ENCODE data around the gene KAT6B. TPM values are rescaled to one million over a fixed set of nuclear protein-coding genes. Genes with fewer than 3 reads are reported as not detected.

KAT6B gene
- total and polyA plus RNA-seq, 2 of the 8 experiments (the other 6 are each of a cell fraction or from before 2014, with no cell fraction given), result 7.3 to 30.8 TPM

DNA sequence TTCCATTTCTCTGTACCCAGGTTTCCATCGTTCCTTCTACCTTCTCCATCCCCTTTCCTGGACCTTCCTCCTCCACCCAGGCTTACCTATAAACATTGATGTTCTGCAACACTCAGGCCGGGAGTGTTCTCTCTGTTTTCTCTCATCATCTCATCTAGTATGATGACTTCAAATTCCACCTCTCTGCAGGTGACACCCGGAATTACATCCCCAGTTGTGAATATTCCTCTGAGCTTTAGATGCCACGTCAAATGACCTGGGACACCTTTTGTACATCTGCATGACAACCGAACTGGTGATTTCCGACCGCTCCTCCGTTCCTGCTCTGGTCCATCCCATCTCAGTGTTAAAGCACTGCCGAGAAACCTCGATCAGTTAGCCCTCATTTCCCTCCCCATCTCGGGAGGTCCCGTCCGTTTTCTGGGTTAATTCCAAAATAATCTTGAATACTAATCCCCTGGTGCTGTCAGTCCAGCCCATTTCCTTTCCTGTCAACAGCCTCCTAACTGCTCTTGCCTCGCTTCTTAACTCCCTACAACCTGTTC lies 208.4 kb downstream of the KAT6B start:
- H3K9me3 ChIP-seq (ENCODE audit: insufficient read depth in 2 of 2, low read depth in 1 of 2, low read length in 1 of 2), result no peaks in the 10 kb centered on the region
- H3K14ac ChIP-seq (ENCODE audit: insufficient read length), result no peak overlapping the region
- peaks cover 0 to 8% (median 6%) of the 10 kb centered on the region in 4 experiments; a peak in 4 of 8 replicates for H3K36me3 ChIP-seq (ENCODE audit: control insufficient read depth in 2 of 4, insufficient read depth in 4 of 4, low read length in 3 of 4)
- no peaks in the 10 kb centered on the region; the same call in 1 of the 2 replicates for H3K79me1 ChIP-seq (ENCODE audit: low read depth, low read length)
- H3K23me2 ChIP-seq (ENCODE audit: low read depth, low read length), result no peaks in the 10 kb centered on the region
- no peak overlapping the region for H3K56ac ChIP-seq (replicated peaks; ENCODE audit: insufficient read length, low read depth, low read length)
- no peaks in the 10 kb centered on the region for H3K79me2 ChIP-seq (ENCODE audit: control insufficient read depth in 1 of 2, insufficient read depth in 2 of 2, low read length in 2 of 2)
- no peak overlapping the region for H3K4ac ChIP-seq (replicated peaks; ENCODE audit: insufficient read length, low read depth, low read length)
- no peak overlapping the region for H3K27ac ChIP-seq (ENCODE audit: low read depth, low read length)
- no peak for DNase-seq (ENCODE audit: low read depth in 1 of 2, low spot score in 2 of 2)
- H3K9ac ChIP-seq (replicated peaks in 1 of 4; ENCODE audit: extremely low read depth in 1 of 4, low read depth in 3 of 4, low read length in 3 of 4), result no peak overlapping the region
- no peak overlapping the region for H3K4me3 ChIP-seq (ENCODE audit: extremely low read depth in 1 of 4, insufficient read depth in 2 of 4, low read depth in 3 of 4, low read length in 4 of 4)
- no peak overlapping the region for H2AFZ ChIP-seq (ENCODE audit: low read length)
- ChIA-PET POLR2A (ENCODE audit: partially characterized antibody) (no interaction called here), CTCF (ENCODE audit: partially characterized antibody) (interaction anchor here (0.7 to 3.3 kb wide), 7 partner anchors 12 to 1995 kb away, joined by 3 to 14 read pairs (median 9); a partner anchor contains a TSS)
- H3K18ac ChIP-seq (ENCODE audit: extremely low read depth, low read length), result no peak overlapping the region
- H2BK12ac ChIP-seq (ENCODE audit: low read depth, low read length), result no peak overlapping the region
- FAIRE-seq, result no peak
- no peak overlapping the region for H2BK5ac ChIP-seq (ENCODE audit: low read depth, low read length)
- H2BK20ac ChIP-seq (ENCODE audit: low read length), result no peak overlapping the region
- WGBS, 2 experiments (ENCODE audit: extremely low coverage in 1 of 2, insufficient coverage in 1 of 2, insufficient read length in 1 of 2, insufficient replicate concordance in 2 of 2, low coverage in 1 of 2, low lambda C conversion rate in 2 of 2, missing lambda C conversion rate in 1 of 2), result 88% methylated on average over 14 of the region's 14 CpGs; no CpG with 5 or more reads in 1 of the 2 experiments
- H3K4me2 ChIP-seq (ENCODE audit: insufficient read depth in 1 of 2, low read depth in 2 of 2, low read length in 2 of 2), result no peak overlapping the region
- no peak overlapping the region for H4K5ac ChIP-seq (ENCODE audit: insufficient read length, low read depth, low read length)
- no peaks in the 10 kb centered on the region for H3K4me1 ChIP-seq (replicated peaks in 1 of 4; ENCODE audit: control insufficient read depth in 3 of 4, insufficient read depth in 4 of 4, low read length in 3 of 4)
- H4K91ac ChIP-seq (replicated peaks; ENCODE audit: insufficient read length, low read length), result no peak overlapping the region
- H2BK15ac ChIP-seq (ENCODE audit: low read length), result no peak overlapping the region
- no peak overlapping the region for H3K23ac ChIP-seq (ENCODE audit: insufficient read length)
- H2BK120ac ChIP-seq (replicated peaks; ENCODE audit: low read depth, low read length), result no peak overlapping the region
- H2AK5ac ChIP-seq (ENCODE audit: low read depth, low read length), result no peak overlapping the region
- no peak for TF ChIP-seq GABPA (IDR thresholded peaks at IDR 0.05; ENCODE audit: borderline replicate concordance, insufficient read depth, low read length)
- no peak for TF ChIP-seq TEAD4 (IDR thresholded peaks at IDR 0.05; ENCODE audit: low read depth, low read length)
- no peak for TF ChIP-seq TAF7 (optimal IDR thresholded peaks at IDR 0.05; ENCODE audit: borderline replicate concordance, low read depth, low read length)
- TF ChIP-seq ATF2 (IDR thresholded peaks at IDR 0.05; ENCODE audit: low read length), result no peak
- TF ChIP-seq BRCA1 (IDR thresholded peaks at IDR 0.05; ENCODE audit: low read depth, low read length), result no peak
- no peak for TF ChIP-seq KDM4A (IDR thresholded peaks at IDR 0.05; ENCODE audit: low read depth, low read length, severe bottlenecking)
- no peak for TF ChIP-seq HDAC2 (IDR thresholded peaks at IDR 0.05; ENCODE audit: borderline replicate concordance in 1 of 2, low read depth in 2 of 2, low read length in 2 of 2)
- no peak for TF ChIP-seq CHD2 (IDR thresholded peaks at IDR 0.05; ENCODE audit: low read length)
- TF ChIP-seq KDM1A (IDR thresholded peaks at IDR 0.05; ENCODE audit: borderline replicate concordance, low read length), result no peak
- TF ChIP-seq SRF (IDR thresholded peaks at IDR 0.05; ENCODE audit: low read depth, low read length), result no peak
- no peaks in the 10 kb centered on the region; a peak in 1 of 7 replicates for H3K27me3 ChIP-seq (replicated peaks in 1 of 4; ENCODE audit: control insufficient read depth in 3 of 4, extremely low read depth in 1 of 4, insufficient read depth in 3 of 4, low read length in 3 of 4)
- H4K8ac ChIP-seq (ENCODE audit: extremely low read depth, insufficient read depth, low read length), result no peak overlapping the region
- H4K20me1 ChIP-seq (replicated peaks in 1 of 2; ENCODE audit: control insufficient read depth in 1 of 2, insufficient read depth in 2 of 2, low read length in 2 of 2), result peaks cover 0 to 3% of the 10 kb centered on the region in 2 experiments

Data from H1 (cell line).